ENCODE results near the gene GLCCI1. TPM values are rescaled to one million over a fixed set of nuclear protein-coding genes. Genes with fewer than 3 reads are reported as not detected.

The GLCCI1 gene
- total RNA-seq, 4 donors from 2014 or later = 8.1 to 15.7 (median 11.7) TPM

GRCh38 chr7:8052824-8053223 lies 84.2 kb downstream of the GLCCI1 start:
- H3K9me3 ChIP-seq = peaks cover 0 to 9% (median 0%) of the 10 kb centered on the region in 4 donors
- peaks cover 0 to 34% (median 0%) of the 10 kb centered on the region in 3 donors for H3K36me3 ChIP-seq
- H3K4me1 ChIP-seq = no peaks in the 10 kb centered on the region
- TF ChIP-seq POLR2A (IDR thresholded peaks at IDR 0.05) (no peak), CTCF (IDR thresholded peaks at IDR 0.05) (no peak), EP300 (IDR thresholded peaks at IDR 0.05) (no peak)
- H3K27ac ChIP-seq = no peak overlapping the region
- H3K4me3 ChIP-seq = no peak overlapping the region
- no peaks in the 10 kb centered on the region for H3K27me3 ChIP-seq
- no peak for DNase-seq (ENCODE audit: low spot score in 2 of 2)

GRCh38 chr7:8056439-8056838 lies 87.8 kb downstream of the GLCCI1 start:
- H3K27me3 ChIP-seq = no peaks in the 10 kb centered on the region

GRCh38 chr7:8057566-8057965 lies 89.0 kb downstream of the GLCCI1 start:
- no peaks in the 10 kb centered on the region for H3K27me3 ChIP-seq
- no peak for DNase-seq (ENCODE audit: low spot score in 2 of 2)
- no peak overlapping the region for H3K4me3 ChIP-seq
- 57 to 69% methylated on average over 1 of the region's 1 CpG for WGBS, 2 donors
- no peaks in the 10 kb centered on the region for H3K4me1 ChIP-seq
- H3K9me3 ChIP-seq = no peaks in the 10 kb centered on the region
- H3K27ac ChIP-seq = no peak overlapping the region
- TF ChIP-seq CTCF (IDR thresholded peaks at IDR 0.05) = no peak
- no peak for TF ChIP-seq POLR2A (IDR thresholded peaks at IDR 0.05)
- no peak for TF ChIP-seq EP300 (IDR thresholded peaks at IDR 0.05)
- H3K36me3 ChIP-seq = peaks cover 0 to 44% (median 4%) of the 10 kb centered on the region in 3 donors

More at GRCh38 chr7:8056439-8056838, 87.8 kb downstream of the GLCCI1 start:
- no peak for DNase-seq (ENCODE audit: low spot score in 2 of 2)
- H3K27ac ChIP-seq = no peak overlapping the region
- TF ChIP-seq CTCF (IDR thresholded peaks at IDR 0.05) = no peak
- no peak for TF ChIP-seq POLR2A (IDR thresholded peaks at IDR 0.05)
- TF ChIP-seq EP300 (IDR thresholded peaks at IDR 0.05) = no peak
- no peak overlapping the region for H3K4me3 ChIP-seq
- peaks cover 0 to 37% (median 0%) of the 10 kb centered on the region in 3 donors for H3K36me3 ChIP-seq
- no peaks in the 10 kb centered on the region for H3K9me3 ChIP-seq
- no peaks in the 10 kb centered on the region for H3K4me1 ChIP-seq

- no peaks in the 10 kb centered on the region for H3K4me1 ChIP-seq
- peaks cover 0 to 50% (median 5%) of the 10 kb centered on the region in 3 donors for H3K36me3 ChIP-seq
- no peak overlapping the region for H3K27ac ChIP-seq
- no peaks in the 10 kb centered on the region for H3K9me3 ChIP-seq
- TF ChIP-seq EP300 (IDR thresholded peaks at IDR 0.05) (no peak), CTCF (IDR thresholded peaks at IDR 0.05) (no peak), POLR2A (IDR thresholded peaks at IDR 0.05) (no peak)
- H3K27me3 ChIP-seq = no peaks in the 10 kb centered on the region
- no peak overlapping the region for H3K4me3 ChIP-seq
- DNase-seq (ENCODE audit: low spot score in 2 of 2) = no peak
These were observed 89.7 kb downstream of the GLCCI1 start for GRCh38 chr7:8058322-8058721.

GRCh38 chr7:8058852-8059251 lies 90.3 kb downstream of the GLCCI1 start:
- H3K9me3 ChIP-seq = no peaks in the 10 kb centered on the region
- 95 to 96% methylated on average over 4 of the region's 4 CpGs for WGBS, 2 donors
- no peak for DNase-seq (ENCODE audit: low spot score in 2 of 2)
- no peak overlapping the region for H3K4me3 ChIP-seq
- TF ChIP-seq CTCF (IDR thresholded peaks at IDR 0.05) = no peak
- TF ChIP-seq EP300 (IDR thresholded peaks at IDR 0.05) = no peak
- no peak for TF ChIP-seq POLR2A (IDR thresholded peaks at IDR 0.05)
- H3K36me3 ChIP-seq = peaks cover 0 to 54% (median 5%) of the 10 kb centered on the region in 3 donors
- H3K27ac ChIP-seq = no peak overlapping the region
- no peaks in the 10 kb centered on the region for H3K27me3 ChIP-seq
- H3K4me1 ChIP-seq = no peaks in the 10 kb centered on the region

Measured in tibial nerve (tissue), 4 donors.